ENCODE data around the gene HEY2.
"Not testable (repeated sequence)": the region's sequence is repeated elsewhere in the genome, so short reads cannot be mapped to it uniquely, and the experiment has no call there.

The HEY2 gene

DNA sequence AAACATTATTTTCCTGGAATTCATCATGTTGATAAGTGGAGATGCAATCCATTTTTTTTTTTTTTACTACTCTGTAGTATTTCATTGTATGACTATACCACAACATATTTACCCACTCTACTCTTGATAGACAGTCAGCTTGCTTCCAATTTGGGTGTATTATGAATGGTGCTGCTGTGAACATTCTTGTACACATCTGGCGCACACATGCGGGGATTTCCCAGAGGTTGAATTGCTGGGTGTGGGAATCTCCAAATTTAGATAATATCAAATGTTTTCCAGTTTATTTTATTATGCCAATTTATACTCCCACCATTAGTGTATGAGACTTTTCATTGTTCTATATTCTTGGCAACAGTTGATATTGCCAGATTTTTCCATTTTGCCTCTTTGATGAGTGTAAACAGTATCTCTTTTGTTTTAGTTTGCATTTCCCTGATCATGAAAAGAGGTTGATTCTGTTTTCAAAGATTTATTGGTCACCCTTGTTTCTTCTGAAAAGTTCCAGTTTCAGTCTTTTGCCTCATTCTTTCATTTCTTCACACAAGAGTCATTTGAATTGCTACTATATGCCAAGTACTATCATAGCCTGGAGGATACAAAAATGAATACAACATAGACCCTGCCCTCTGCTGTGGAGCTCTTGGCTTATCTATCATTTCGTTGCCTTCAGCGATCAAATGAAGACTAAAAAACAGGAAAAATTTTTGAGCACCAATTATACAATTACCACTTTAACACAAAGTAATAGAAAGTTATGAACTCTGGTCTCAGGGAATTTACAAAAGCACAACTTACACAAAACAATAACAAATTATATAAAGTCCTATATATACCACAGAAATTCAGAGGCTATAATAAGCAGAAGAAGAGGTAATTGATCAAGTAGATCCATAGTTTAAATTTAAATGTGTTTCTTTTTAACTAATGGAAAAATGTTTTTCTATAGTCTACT is 24.2 kb downstream of the HEY2 start:
- no peak for DNase-seq

DNA sequence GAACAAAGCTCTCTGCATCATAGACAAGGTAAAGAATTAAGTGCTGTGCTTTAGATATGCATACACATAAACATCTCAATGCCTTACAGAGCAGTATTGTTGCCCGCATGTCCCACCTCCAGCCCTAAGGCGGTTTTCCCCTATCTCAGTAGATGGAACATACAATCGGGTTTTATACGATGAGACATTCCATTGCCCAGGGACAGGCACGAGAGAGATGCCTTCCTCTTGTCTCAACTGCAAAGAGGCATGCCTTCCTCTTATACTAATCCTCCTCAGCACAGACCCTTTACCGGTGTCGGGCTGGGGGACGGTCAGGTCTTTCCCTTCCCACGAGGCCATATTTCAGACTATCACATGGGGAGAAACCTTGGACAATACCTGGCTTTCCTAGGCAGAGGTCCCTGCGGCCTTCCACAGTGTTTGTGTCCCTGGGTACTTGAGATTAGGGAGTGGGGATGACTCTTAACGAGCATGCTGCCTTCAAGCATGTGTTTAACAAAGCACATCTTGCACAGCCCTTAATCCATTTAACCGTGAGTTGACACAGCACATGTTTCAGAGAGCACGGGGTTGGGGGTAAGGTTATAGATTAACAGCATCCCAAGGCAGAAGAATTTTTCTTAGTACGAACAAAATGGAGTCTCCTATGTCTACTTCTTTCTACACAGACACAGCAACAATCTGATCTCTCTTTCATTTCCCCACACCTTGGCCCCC is 26.8 kb downstream of the HEY2 start:
- DNase-seq = not testable (repeated sequence)

DNA sequence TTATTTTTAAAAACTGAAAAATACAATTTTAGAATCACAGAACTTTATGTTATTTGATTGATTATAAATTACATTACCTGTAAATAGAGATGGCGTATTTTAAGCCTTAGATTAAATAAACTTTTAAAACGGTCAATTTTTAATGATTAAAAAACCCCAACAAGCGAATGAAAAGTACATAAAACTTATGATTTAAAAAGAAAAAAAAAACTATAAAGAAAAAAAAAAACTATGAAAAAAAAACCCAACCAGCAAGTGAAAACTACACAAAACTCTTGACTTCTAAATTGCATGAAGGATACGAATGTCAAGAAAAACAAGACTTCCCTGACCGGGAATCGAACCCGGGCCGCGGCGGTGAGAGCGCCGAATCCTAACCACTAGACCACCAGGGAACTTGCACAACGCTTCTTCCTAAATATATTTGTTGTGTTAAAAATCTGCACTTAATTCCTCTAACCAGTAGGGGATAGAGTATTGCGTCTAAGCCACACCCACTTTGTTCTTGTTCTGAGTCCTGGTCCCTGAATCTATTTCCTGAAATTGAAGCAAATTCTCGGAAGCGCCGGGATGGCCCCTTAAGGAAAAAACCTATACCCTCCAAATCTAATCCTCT is 30.6 kb downstream of the HEY2 start:
- DNase-seq = peak; percentile 99

DNA sequence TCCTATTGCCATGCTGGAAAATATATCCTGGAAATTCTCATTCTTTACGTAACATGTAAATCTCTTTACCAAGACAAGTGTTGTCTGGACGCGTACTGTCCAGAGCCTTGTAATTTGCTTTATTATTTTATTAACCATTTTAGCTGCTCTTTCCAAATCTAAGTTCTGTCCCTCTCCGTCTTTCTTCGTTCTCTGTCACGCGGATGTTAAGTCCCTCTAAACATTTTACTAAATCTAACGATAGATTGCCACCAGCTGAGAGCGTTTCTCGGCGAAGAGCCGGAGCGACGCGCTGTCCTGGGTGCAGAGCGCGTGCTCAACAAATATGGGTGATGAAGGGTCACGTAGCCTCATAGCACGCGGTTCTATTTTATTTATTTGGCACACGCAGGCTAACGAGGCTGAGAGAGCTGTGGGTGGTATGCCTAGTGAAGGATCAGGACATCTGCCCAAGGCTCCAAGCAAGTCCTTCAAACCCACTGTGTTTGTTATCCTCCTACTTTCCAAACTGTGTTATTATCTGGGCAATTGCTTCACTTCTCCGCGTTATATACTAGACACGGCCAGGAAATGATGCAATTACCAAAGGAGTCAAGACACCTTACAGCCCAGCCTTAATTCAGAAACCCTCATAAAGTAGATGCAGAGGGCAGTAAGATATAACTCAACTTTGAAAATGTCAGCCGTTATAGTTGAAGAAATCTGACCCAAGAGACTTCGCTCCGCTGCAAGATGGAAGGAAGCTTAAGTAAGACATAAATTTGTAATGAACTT is 31.3 kb downstream of the HEY2 start:
- peak; percentile 96 for DNase-seq

DNA sequence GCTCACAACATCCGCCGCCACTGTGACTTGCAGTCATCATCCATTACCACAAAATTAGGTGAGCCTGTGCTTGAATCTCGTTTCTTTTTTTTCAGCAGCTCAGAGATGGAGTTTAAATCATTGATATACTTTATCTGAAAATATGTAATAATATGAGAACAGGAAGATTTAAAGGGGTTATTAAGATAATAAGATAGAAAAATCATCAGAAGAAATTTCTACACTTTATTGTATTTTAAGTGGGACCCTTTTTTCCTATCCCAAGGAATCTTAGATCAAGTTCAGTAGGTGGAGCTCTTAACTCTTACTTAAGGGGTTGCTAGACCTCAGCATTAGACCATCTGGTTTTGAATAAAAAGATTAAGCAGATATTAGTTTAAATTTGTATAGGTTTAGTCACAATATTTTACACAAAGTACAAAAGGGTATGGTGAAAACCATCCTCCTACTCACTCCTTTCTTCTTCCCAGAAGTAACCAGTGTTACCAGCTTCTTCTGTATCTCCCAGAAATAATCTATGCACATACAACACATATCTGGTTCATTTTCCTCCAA is 32.0 kb downstream of the HEY2 start:
- DNase-seq = peak; percentile 91

DNA sequence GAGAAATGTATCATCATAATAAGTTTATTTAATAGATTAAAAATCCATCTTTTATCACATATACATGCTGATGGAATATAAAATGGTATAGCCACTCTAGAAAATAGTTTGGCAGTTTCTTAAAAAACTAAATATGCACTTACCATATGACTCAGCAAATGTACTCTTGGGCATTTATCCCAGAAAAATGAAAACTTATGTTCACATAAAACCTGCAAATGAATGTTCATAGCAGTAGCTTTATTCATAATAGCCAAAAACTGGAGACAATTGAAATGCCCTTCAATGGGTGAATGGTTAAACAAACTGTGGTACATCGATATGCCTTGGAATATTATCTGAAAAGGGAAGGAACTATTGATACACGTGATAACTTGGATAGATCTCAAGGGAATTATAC is 34.9 kb downstream of the HEY2 start:
- no peak for DNase-seq

DNA sequence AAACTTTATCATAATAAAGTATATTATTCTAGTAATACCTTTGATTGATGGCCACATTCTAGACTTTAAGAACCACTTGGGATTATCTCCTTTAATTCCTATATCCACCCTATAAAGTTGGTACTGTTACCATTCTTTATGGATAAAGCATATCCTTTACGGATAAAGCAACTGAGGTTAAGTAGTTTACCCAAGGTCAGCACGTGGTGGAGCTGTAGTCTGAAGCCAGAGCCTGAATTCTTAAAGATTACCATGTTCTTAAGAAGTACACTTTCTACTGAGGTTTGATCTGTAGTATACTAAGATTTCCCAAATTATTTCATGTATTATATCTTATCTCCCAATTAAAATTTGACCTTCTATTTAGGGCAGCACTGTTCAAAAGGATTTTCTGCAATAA is 38.4 kb downstream of the HEY2 start:
- DNase-seq = peak; percentile 66

DNA sequence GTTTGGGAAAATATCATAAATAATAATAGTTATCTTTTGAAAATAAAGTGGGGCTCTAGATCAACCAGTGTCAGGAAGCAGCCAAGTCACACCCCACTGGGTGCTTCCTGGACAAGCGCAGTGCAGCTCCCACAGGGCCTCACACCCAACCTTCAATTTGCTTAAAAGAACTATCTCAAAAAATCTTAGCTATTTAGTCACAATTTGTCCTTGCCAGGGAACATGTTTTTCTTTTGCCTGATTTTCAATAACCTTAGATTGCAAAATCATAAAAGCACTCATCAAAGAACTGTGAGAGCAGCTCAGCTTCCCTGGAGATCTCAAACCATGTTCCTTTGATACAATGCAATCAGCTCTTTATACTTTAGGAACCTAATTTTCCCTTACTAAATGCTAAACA is 39.7 kb downstream of the HEY2 start:
- no peak for DNase-seq

DNA sequence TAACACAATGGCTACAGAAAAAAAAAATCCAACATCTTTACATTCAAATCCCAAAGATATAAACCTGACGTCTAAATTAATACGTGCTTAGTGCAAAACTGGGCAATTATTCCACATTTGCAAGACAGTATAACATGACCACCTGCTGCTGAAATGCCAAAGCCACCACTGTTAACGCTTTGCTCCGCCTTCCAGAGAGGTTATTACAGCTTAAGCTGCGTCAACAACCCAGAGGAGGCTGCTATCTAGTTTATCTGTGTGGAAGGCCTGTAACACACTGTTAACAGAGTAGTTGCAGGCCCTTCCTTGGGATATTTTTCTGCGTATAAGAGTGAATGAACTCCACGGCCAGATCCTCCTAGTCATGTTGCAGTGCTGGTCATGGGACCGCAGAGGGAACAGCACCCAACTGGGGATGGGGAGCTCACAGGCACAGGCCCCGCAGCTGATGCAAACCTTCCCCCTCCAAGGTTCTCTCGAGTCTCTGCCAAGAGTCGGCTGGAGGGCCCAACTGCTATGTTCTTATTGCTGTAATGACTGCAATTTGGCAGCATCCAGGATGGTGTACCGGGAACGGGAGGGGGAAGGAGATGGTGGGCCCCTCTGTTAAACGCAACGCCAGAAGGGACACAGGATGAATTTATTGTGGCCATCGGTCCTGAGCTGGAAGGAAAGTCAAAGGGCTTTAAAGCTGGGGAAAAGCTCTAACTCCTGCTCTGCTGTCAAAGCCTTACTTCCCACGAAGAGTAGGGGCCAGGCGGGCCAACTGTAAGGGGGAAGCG is 40.3 kb downstream of the HEY2 start:
- peak; percentile 95 for DNase-seq

DNA sequence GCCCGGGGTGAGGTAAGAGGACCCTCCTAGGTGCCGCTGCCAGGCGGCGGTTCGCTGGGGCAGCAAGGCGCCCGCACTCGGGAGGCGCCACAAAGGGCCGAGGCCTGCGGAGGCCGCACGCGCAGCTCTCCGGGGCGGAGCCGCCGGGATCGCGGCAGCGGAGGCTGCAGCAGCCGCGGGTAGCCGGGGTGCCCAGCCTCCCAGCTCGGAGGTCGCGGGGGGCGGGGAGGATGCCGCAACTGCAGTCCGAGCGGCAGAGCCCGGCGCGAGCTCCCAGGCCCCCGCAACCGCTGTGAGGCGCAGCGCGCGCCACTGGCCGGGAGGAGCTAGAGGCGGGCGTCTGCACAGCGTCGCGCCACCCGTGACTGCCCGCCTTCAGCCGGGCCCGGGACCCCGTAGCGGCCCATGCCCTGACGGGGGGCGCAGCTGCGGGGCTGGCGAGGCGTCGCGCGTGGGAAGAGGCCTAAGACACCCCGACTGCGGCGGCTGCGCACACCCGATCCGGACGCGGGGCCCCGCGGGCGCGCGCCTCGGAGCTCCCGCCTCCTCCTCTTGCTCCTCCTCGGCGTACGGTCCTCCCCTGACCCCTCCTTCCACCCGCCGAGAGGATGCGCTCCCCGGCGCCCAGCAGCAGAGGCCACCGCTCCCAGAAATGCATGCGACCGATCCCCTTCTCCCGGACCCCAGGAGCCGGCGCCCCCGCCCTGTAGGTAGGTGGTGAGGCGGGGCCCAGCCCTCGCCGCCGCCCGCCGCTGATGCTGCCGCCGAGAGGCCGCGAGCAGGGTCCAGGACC is 41.1 kb downstream of the HEY2 start, which contains the start of gene NCOA7:
Gene NCOA7 (plus strand): TSS at position 603 of the 793 bp plus-strand sequence. CDS start 24,395 bp downstream, outside the sequence.
- peak; percentile 90 for DNase-seq

DNA sequence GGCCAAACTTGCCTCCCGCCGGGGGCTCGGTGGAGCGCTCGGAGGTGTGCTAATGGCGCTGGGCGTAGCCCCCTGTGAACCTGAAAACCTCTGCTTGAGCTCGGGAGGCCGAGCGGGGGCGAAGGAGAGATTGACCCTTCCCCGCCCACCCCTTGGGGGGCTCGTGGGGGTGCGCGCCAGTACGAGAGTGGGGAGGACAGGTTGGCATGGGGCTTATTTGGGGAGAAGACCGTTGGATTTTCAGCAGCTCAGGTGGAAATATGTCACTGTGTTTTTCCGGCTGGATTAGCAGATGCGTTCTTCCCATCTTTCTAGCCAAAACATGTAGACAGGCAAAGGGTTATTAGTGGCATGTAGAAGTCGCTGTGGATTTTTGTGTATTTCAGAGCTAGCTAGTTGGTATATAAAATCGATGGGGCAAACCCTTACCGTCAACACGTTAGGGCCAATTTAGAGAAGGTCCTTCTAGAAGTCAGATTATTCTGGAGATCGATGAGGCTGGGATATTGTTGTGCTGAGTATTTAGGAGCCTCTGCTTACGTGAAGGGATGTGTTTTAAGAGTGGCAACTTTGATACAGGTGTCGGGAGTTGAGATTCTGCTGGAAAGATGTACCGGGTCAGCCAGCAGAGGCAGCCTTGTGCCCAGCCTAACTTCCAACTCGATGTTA is 41.9 kb downstream of the HEY2 start:
- DNase-seq = peak; percentile 81

DNA sequence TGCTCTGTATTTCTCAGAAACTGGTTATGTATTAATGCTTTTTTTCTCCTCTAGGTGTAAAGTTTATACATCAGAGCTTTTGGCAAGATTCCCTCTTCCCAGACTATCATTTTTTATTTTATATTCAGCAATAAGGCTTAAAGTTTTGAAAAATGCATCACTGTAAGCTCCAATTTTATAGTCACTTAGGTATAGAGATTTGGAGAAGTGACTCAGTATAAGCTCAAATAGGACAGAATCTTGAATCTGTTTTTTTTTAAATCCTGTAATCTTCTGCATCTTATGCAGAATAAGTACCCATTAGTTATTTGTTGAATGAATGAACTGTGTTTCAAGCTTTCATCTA is 42.4 kb downstream of the HEY2 start:
- no peak for DNase-seq

DNA sequence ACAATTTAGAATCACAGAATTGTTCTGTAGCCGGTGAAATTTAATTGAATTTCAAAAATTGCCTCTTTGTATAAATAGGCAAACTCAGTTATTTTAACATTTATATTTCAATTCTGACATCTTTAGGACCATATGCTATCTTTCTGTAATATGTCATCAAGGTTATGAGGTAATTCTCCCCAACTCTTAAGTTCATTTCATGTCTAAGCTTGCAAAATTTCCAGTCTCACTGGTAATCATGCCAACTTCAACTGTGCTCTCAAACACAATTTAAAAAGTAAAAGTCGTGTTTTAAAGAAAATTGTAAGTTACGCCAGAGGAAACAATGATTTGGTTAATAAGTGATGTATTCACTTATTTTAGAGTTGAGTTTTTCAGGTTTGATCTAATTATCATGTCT is 42.7 kb downstream of the HEY2 start:
- DNase-seq = no peak

DNA sequence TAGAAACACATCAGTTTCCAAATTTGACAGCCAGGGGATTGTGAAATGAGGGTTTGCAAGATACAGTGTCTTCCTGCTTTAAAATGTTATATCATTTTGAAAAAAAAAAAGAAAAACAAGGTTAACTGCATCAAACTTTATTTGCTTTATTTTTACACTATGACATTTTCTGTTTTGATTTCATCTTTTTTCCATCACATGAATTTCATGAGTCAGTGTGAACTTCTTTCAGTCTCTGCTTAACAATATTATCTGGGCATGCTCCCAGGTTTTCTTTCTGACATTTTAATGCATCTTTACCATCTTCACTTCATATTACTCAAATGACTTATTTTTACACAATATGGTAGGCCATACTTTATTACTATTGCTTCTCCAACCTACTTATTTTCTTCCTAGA is 43.2 kb downstream of the HEY2 start:
- DNase-seq = no peak

DNA sequence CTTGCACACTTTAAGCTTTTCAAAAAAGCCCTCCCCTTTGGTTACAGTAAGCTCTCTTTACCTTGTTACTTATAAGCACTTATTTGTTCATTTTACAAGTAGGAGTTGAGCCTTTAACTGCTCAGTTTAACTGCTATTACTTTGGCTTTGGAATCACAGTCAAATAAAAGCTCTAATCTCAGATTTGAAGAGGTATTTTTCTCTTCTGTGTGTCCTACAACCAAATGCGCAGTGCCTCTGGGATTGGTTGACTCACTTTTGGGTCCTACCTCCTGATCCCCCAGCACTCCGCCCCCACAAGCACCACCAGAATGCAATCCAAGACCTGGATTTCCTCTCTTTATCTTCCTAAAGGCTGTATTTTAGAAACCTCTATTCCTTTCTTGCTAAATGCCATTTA is 43.8 kb downstream of the HEY2 start:
- DNase-seq = no peak

DNA sequence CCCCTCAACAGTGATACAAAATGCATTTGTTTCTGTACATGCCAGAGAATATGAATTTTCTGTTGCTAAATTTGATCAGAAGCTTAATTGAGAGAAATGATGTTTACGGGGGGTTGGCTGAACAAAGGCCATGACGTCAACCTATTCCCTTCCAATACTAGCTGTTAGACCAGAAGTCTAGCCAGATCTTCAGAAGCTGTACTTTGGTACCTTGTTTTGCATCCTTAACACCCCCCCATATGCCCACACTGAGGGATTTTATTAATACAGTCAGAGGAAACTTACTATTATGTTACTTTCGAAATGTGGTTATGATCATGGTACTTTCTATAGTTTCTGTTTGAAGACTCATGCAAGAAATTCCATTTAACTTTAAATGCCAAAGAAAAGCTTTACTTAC is 44.4 kb downstream of the HEY2 start:
- no peak for DNase-seq

DNA sequence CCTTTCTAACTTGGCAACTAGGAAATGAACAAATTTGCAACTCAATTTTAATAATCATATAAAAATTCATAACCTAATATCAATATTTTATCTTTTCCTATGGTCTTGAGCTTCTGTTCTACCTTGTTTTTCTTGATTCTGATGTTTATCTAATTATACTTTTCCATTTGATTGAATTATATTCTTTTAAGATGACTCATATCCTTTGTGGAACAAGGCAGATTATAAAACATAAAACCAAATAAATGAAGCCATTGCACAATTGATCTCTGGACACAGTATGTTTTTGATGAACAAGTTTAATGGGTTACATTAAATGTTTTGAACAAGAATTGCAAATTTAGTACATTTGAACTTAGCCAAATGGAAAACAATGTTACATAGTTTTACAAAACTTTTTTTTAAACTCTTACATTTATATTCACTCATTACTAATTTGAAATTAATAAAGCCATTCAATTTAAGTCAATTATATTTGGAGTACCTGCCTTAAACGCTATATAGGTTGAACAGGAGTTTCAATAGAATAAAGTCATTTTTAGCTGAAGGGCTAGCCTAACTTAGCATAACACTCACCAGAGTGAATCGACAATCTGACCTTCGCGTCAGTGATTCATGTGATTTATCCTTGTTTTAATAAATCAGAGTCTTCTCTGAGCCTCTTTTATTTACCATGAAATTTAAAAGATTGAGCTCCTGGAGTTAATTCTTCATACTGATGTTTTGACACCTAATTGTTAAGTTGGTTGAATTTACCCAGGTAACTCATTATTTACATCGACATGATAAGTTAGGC is 45.1 kb downstream of the HEY2 start:
- no peak for DNase-seq

DNA sequence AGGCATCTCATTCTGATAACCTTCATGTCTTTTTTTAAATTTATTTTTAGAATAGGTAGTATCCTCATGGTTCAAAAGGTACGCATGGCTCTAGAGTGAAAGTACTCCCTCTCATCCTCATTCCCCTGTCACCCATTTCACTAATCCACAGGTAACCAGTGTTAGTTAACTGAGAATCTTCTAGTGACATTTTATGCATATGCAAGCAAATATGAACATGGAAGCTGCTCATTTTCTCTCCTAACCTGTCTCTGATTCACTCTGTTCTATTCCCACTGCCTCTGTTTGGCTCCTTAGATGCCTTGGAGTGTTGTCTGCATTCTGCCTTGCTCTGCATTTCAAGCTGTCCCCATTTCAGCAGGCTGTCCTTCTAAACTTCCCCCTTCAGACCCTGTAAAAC is 45.9 kb downstream of the HEY2 start:
- no peak for DNase-seq

DNA sequence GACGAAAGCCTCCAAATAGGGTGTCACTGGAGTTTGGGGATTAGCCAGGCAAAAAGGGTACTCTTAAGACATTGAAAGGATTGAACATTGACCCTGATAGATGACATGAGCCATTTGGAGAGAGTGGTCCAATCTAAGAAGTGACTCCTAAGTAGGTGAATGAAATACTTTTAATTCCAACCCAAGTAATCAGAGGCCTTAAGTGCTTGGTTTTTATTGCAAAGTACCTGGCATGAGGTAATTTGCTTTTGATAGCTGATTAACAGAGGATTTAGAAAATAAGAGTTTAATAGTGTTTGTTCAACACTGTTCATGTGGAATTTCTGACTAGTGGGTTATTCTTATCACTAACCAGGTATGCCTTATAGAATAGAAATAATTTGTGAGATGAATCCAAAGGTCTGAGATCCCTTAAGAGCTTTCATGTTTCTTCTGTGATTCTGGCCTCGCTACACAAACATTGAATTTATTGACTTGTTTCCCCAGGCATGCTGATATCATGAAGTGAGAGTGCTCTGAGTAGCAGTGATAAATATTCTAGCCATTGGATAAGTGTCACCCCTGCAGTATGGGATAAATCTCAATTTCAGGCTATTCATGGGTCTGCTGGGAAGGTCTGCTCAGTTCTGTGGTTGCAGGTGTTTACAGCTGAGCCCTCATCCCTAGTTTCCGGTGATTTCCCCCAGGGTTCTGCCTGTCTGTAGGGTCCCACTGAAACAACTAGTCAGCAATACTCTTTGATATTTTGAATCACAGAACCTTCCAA is 47.9 kb downstream of the HEY2 start:
- no peak for DNase-seq

Measured in OCI-M1 (cell line).